ENCODE data around the gene SLC4A5. TPM values are rescaled to one million over a fixed set of nuclear protein-coding genes. Genes with fewer than 3 reads are reported as not detected.
"Not testable (repeated sequence)": the region's sequence is repeated elsewhere in the genome, so short reads cannot be mapped to it uniquely, and the experiment has no call there.

SLC4A5 gene
- total and polyA plus RNA-seq, 8 donors = 0.12 to 4.8 (median 0.58) TPM; not detected in 1

GRCh38 chr2:74238879-74239278 is 104.3 kb downstream of the SLC4A5 start:
- Histone ChIP-seq H3K27ac (no peak overlapping the region), H3K9me3 (no peaks in the 10 kb centered on the region), H3K36me3 (peaks cover 0 to 12% (median 0%) of the 10 kb centered on the region in 4 donors), H3K4me1 (no peaks in the 10 kb centered on the region), H3K4me3 (no peak overlapping the region), H3K27me3 (no peaks in the 10 kb centered on the region)
- 82 to 100% (median 93%) methylated on average over 2 of the region's 2 CpGs for WGBS, 5 donors
- TF ChIP-seq POLR2A (IDR thresholded peaks at IDR 0.05) = no peak
- TF ChIP-seq CTCF (IDR thresholded peaks at IDR 0.05) = no peak
- no peak for TF ChIP-seq EP300 (IDR thresholded peaks at IDR 0.05)
- no peak for TF ChIP-seq POLR2AphosphoS5 (IDR thresholded peaks at IDR 0.05)
- intact Hi-C loops (cut with DNase I; ENCODE audit: low total_unique reads) = no loop called here
- no peak for DNase-seq

GRCh38 chr2:74235041-74235440 is 108.2 kb downstream of the SLC4A5 start:
- 93 to 99% (median 95%) methylated on average over 5 of the region's 5 CpGs for WGBS, 5 donors
- intact Hi-C loops (cut with DNase I; ENCODE audit: low total_unique reads) = no loop called here

GRCh38 chr2:74233648-74234047 is 109.6 kb downstream of the SLC4A5 start:
- Histone ChIP-seq H3K4me1 (no peaks in the 10 kb centered on the region), H3K9me3 (no peaks in the 10 kb centered on the region), H3K27me3 (no peaks in the 10 kb centered on the region), H3K36me3 (peaks cover 0 to 12% (median 1%) of the 10 kb centered on the region in 4 donors), H3K27ac (no peak overlapping the region), H3K4me3 (no peak overlapping the region)
- intact Hi-C loops (cut with DNase I; ENCODE audit: low total_unique reads) = no loop called here
- TF ChIP-seq EP300 (IDR thresholded peaks at IDR 0.05) = no peak
- no peak for TF ChIP-seq POLR2A (IDR thresholded peaks at IDR 0.05)
- no peak for TF ChIP-seq POLR2AphosphoS5 (IDR thresholded peaks at IDR 0.05)
- TF ChIP-seq CTCF (IDR thresholded peaks at IDR 0.05) = no peak
- peak in 1 of 2 donors; percentile 19 for DNase-seq

More at GRCh38 chr2:74235041-74235440, 108.2 kb downstream of the SLC4A5 start:
- H3K27me3 ChIP-seq = no peaks in the 10 kb centered on the region
- H3K9me3 ChIP-seq = no peaks in the 10 kb centered on the region
- no peak overlapping the region for H3K27ac ChIP-seq
- TF ChIP-seq POLR2AphosphoS5 (IDR thresholded peaks at IDR 0.05) (no peak), EP300 (IDR thresholded peaks at IDR 0.05) (no peak), CTCF (IDR thresholded peaks at IDR 0.05) (no peak), POLR2A (IDR thresholded peaks at IDR 0.05) (no peak)
- no peak for DNase-seq
- no peak overlapping the region for H3K4me3 ChIP-seq
- no peaks in the 10 kb centered on the region for H3K4me1 ChIP-seq
- H3K36me3 ChIP-seq = peaks cover 0 to 12% (median 1%) of the 10 kb centered on the region in 4 donors

- TF ChIP-seq EP300 (IDR thresholded peaks at IDR 0.05) (no peak), POLR2A (IDR thresholded peaks at IDR 0.05) (no peak), POLR2AphosphoS5 (IDR thresholded peaks at IDR 0.05) (no peak)
- H3K4me3 ChIP-seq = no peak overlapping the region
- H3K4me1 ChIP-seq = no peaks in the 10 kb centered on the region
- intact Hi-C loops (cut with DNase I; ENCODE audit: low total_unique reads) = no loop called here
- 84 to 97% (median 95%) methylated on average over 4 to 6 of the region's 6 CpGs for WGBS, 5 donors
- H3K9me3 ChIP-seq = no peaks in the 10 kb centered on the region
- no peaks in the 10 kb centered on the region for H3K27me3 ChIP-seq
- no peak overlapping the region for H3K27ac ChIP-seq
- H3K36me3 ChIP-seq = peaks cover 0 to 12% (median 1%) of the 10 kb centered on the region in 4 donors
- no peak for DNase-seq
Measured at GRCh38 chr2:74232426-74232825, 110.8 kb downstream of the SLC4A5 start.

GRCh38 chr2:74229865-74230264 is 113.4 kb downstream of the SLC4A5 start:
- WGBS, 5 donors = 80 to 91% (median 89%) methylated on average over 5 of the region's 5 CpGs
- not testable (repeated sequence) for H3K36me3 ChIP-seq, H3K9me3 ChIP-seq

More at GRCh38 chr2:74229865-74230264, 113.4 kb downstream of the SLC4A5 start:
- intact Hi-C loops (cut with DNase I; ENCODE audit: low total_unique reads); H3K27ac ChIP-seq; H3K4me3 ChIP-seq; H3K27me3 ChIP-seq; DNase-seq: not testable (repeated sequence)
- H3K4me1 ChIP-seq = peaks cover 0 to 16% (median 13%) of the 10 kb centered on the region in 4 donors
